HG03342 (cell line): Measurements from ENCODE around the gene CRNN.

ENCODE experiments used
- ATAC-seq: cut with Tn5 transposase; IDR thresholded peaks from one replicate; pipeline ENCODE4 v1.9.1; 2021; ENCODE audit warnings: mild to moderate bottlenecking, moderate library complexity; ENCODE audit not compliant: unreplicated experiment

The CRNN gene

GRCh38 chr1:152426731-152427130, 12.7 kb upstream of the CRNN start:
- ATAC-seq = no peak

- no peak for ATAC-seq
Measured at GRCh38 chr1:152419917-152420316, 5.9 kb upstream of the CRNN start.

DNA sequence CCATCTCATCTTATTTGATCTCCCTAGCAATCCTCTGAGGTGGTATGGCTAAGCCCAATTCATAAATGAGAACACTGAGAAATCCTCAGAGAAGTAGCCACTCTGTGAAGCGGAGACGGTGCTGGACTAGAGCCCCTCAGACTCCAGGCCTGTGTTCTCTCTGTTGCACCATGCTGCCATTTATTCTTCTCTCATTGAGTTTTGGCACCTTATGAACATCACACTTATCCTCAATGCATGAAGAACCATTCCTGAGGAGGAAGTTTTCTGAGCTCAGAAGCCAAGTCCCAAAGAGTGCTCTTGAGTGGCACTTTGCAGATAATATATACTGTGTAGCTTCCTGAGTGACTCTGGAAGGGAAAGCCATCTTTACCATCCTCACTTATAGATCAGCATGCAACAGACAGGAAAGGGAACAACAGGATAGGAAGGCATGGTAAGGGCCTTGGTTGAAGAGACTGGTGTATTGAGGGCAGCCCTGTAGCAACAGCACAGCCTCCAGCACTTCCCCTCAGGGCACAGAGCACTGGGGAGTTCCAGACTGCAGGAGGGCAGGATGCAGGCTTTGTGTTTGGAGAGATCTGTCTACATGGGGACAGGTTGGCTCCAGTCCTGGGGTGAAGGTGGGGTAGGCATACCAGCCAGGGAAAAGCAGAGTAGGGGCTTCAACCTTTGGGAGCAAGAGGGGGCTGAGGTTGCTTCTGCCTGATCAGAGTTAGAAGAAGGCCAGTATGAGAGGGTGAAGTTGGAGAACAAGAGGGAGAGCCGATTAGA, 1.6 kb upstream of the CRNN start:
- ATAC-seq = no peak

DNA sequence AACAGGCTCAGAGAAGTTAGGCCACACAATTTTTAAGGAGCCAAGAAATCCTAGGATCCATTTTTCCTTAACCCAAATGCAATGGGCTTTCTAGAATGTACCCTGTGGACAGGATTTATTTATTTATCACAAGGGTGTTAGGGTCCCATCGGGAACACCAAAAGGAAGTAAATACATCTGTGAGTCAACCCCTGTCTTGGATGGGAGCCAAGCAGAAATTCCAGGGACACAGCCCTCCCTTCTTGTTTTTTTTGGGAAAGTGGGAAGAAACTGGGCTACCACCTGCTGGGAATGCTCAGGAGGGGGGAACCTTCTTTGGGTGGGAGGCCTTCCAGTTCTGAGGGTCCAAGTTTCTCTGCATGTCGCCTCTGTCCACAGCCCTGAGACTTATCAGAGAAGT, 1.3 kb downstream of the CRNN start:
- no peak for ATAC-seq

- ATAC-seq = no peak
Measured at GRCh38 chr1:152411134-152411533, 2.9 kb downstream of the CRNN start.

GRCh38 chr1:152410599-152410998, 3.5 kb downstream of the CRNN start:
- ATAC-seq = no peak

- no peak for ATAC-seq
Measured at GRCh38 chr1:152410028-152410427, 4.0 kb downstream of the CRNN start.

- no peak for ATAC-seq
Measured at GRCh38 chr1:152408664-152409063, 5.4 kb downstream of the CRNN start.

GRCh38 chr1:152398812-152399698, 15.0 kb downstream of the CRNN start:
- ATAC-seq = no peak

GRCh38 chr1:152397474-152397873, 16.6 kb downstream of the CRNN start:
- no peak for ATAC-seq

GRCh38 chr1:152394151-152394550, 19.9 kb downstream of the CRNN start:
- no peak for ATAC-seq

- no peak for ATAC-seq
Measured at GRCh38 chr1:152392909-152393308, 21.2 kb downstream of the CRNN start.

GRCh38 chr1:152388889-152389288, 25.2 kb downstream of the CRNN start:
- ATAC-seq = no peak

DNA sequence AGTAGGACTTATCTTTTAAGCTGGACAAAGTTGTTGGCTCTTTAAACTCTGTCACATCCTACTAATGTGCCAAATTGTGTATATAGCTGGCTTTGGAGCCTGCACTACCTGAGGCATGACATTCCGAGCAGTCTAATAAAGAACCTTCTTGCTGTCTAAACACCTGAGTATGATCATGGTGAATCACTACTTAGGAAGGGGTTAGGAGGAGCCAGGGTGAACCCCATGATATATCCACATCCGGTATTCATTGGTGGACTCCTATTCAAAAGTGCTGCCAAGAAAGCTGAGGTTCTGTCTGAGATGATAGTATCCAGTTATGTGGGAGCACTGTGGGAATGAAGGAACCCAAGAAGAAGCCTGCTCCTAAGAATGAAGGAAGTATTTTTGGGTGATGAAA, 27.1 kb downstream of the CRNN start:
- no peak for ATAC-seq

DNA sequence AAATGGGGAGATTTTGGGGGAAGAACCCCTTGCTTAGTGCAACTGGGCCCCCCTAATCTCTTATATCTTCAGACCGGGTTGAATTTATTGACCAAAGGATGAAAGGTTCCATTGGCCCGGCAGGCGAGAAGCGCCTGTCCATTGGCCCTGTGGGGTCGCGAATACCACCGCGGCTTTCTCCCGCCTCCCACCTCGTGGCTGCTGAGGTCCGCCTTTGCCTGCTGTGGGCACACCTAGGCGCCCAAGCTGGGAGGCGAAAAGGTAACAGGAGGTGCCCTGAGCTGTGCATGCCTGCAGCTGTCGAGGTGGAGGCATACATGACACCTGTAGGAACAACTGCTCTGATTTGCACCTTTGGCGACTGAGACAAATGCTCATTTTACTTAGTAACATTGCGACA, 33.1 kb downstream of the CRNN start:
- no peak for ATAC-seq

DNA sequence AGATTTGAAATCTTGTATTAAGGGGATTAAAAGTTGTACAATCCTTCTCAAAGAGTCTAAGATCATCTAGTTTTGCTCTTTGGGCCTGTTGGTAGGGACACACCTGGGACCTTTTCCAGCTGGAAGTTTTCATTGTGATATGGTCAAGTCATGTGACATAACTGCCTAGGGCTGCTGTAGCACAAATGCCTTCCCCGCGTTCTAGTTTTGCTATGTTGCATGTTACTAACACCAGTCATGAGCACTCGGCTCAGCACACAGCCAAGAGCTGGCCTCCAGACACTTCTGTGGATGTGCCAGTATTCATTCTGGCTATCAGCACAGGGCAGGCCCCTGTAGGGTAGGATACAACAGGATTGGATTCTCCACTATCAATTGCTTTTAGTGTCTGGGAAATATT, 39.6 kb downstream of the CRNN start:
- no peak for ATAC-seq

- no peak for ATAC-seq
Measured at GRCh38 chr1:152372672-152373071, 41.4 kb downstream of the CRNN start.

GRCh38 chr1:152367436-152367835, 46.6 kb downstream of the CRNN start:
- ATAC-seq = no peak

DNA sequence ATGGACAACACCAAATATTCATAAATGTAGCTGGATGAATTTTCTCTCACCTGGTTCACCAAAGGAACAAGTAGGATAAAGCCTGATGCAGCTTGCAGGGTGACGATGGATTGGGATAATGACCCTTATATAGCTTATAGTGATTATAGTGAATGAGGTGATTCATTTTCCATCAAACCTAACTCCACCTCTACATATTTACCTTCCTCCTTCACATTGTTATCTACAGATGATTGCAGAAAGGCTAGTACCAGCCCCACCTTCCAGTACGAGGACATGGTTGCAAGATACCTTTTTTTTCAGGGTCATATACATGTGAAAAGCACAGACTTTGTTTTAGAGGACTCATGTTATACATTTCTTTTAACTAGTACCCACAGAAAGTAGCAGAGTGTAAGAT, 54.2 kb downstream of the CRNN start, which contains the start of gene FLG2:
FLG2 (minus strand) TSS at position 101 of the 400 bp plus-strand sequence. CDS start 1,122 bp downstream, outside the sequence.
- no peak for ATAC-seq
